Smooth muscle cell of the pulmonary artery (primary cell): ENCODE data around the gene TOM1L1. TPM values are rescaled to one million over a fixed set of nuclear protein-coding genes. Genes with fewer than 3 reads are reported as not detected.

Source experiments
- total RNA-seq: library from RNA; depleted of rRNA; stranded (reverse); fragments of >200 nt; gene quantifications from 2 replicates; pipeline ENCODE4 v1.2.3, GENCODE V29; 2014

TOM1L1 gene
- total RNA-seq, result 18.1 and 19.0 TPM in 2 replicates

DNA sequence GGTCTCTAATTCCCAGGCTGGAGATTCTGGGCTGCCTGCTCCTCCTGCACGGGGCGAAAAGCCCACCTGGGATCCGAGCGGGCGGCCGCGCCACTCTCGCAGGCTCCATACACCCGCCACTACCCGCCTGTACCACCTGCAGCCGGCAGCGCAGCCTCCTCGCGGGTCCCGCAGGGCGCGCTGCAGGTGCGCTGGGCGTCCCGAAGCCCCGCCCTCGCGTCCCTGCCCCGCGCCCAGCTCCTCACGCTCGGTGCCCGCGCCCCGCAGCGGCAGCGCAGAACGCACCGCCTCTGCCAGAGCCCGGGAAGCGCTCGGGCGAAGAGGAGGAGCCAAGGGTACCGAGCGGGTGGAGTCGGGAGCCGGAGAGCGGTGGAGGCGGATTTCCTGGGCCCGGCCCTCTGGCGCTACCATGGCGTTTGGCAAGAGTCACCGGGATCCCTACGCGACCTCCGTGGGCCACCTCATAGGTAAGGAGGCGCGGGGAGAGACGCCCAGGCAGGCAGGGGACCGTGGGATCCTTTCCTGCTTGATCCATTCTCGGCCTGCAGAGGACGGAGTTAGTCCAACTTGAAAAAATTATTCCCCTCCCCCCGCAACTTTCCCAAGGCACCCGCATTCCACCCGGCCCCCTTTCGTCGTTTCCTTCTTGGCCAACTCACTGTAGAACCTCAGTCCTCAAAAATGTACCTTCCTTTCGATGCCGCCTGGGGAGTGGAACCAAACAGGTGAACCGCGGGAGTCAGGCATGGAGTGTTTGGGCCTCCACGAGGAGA lies at the start of gene TOM1L1:
TSS of gene TOM1L1 (plus strand) at position 396 of the 773 bp plus-strand sequence. CDS start at position 410, 14 bp downstream.

GRCh38 chr17:54968262-54968987 lies 67.8 kb downstream of the TOM1L1 start, which contains the start of the genes COX11 and STXBP4:
Gene COX11, minus strand, starts transcription at chr17:54968654. Its CDS starts 8 bp downstream, at chr17:54968646.
Gene STXBP4, plus strand, starts transcription at chr17:54968765. Its CDS starts 17,455 bp downstream, at chr17:54986220.

Other genes starting within 250 kb of the TOM1L1 start
- gene COX11, start 67.8 kb downstream of the TOM1L1 start, total RNA-seq, result 55.6 and 63.1 TPM in 2 replicates
- 10.5 and 11.5 TPM in 2 replicates for gene STXBP4, start 67.9 kb downstream of the TOM1L1 start, total RNA-seq